HCT116 (cell line): Measurements from ENCODE around the gene TRERF1. TPM values are rescaled to one million over a fixed set of nuclear protein-coding genes. Genes with fewer than 3 reads are reported as not detected.
A peak's percentile ranks its signal among the peaks of the same experiment; 100 is the strongest.

Experiments
- CEBPB ChIP-seq: IDR thresholded peaks from 2 replicates; pipeline ENCODE4 v1.6.1; 2012; ENCODE audit warnings: low read depth
- EGR1 ChIP-seq: IDR thresholded peaks from 2 replicates; pipeline ENCODE4 v1.6.1; 2012; ENCODE audit warnings: low read depth
- EZH2 ChIP-seq: fragments of 200-600 bp; sonication (generic); IDR thresholded peaks from 2 replicates; pipeline ENCODE4 v1.6.1; 2017; ENCODE audit warnings: antibody characterized with exemption, mixed run types
- FOSL1 ChIP-seq: IDR thresholded peaks from 2 replicates; pipeline ENCODE4 v1.6.1; 2012; ENCODE audit warnings: low read depth
- MAX ChIP-seq: IDR thresholded peaks from 2 replicates; pipeline ENCODE4 v1.6.1; 2012
- POLR2A ChIP-seq: IDR thresholded peaks from 2 replicates; pipeline ENCODE4 v1.7.0; 2011; ENCODE audit warnings: borderline replicate concordance; ENCODE audit not compliant: insufficient read depth, insufficient read length; ENCODE audit errors: extremely low read depth
- POLR2AphosphoS5 ChIP-seq: IDR thresholded peaks from 2 replicates; pipeline ENCODE4 v1.6.1; 2011; ENCODE audit warnings: mild to moderate bottlenecking, low read depth, low read length, moderate library complexity
- RAD21 ChIP-seq: IDR thresholded peaks from 2 replicates; pipeline ENCODE4 v1.6.1; 2012; ENCODE audit warnings: low read depth, mild to moderate bottlenecking
- REST ChIP-seq: IDR thresholded peaks from 2 replicates; pipeline ENCODE4 v1.6.1; 2012; ENCODE audit warnings: low read depth
- SIN3A ChIP-seq: IDR thresholded peaks from 2 replicates; pipeline ENCODE4 v1.6.1; 2012; ENCODE audit warnings: low read depth
- SP1 ChIP-seq: IDR thresholded peaks from 2 replicates; pipeline ENCODE4 v1.6.1; 2012; ENCODE audit warnings: low read depth
- ZFX ChIP-seq: fragments of 450-650 bp; IDR thresholded peaks from 2 replicates; pipeline ENCODE4 v1.6.1; 2017
- ZNF274 ChIP-seq: fragments of 200-500 bp; sonication (Bioruptor generic); IDR thresholded peaks from 2 replicates; pipeline ENCODE4 v1.6.1; 2014; ENCODE audit warnings: mild to moderate bottlenecking, low read depth, low read length, inconsistent platforms
- total RNA-seq: library from RNA; stranded (reverse); gene quantifications from one replicate; pipeline ENCODE4 v1.2.1, GENCODE V29; 2021; ENCODE audit not compliant: unreplicated experiment

The TRERF1 gene
- total RNA-seq, 1 experiment from 2014 or later, result 12.4 TPM

GRCh38 chr6:42338744-42339222, 112.9 kb downstream of the TRERF1 start (continued):
- no peak for TF ChIP-seq REST
- TF ChIP-seq FOSL1, result peak; percentile 86
- TF ChIP-seq EGR1, result 0 out of 2 replicates have a peak, but pooled peaks have one; percentile 39
- TF ChIP-seq SP1, result peak; percentile 80
- peak; percentile 68; the same call in 1 of the 2 replicates for TF ChIP-seq CEBPB
- no peak for TF ChIP-seq EZH2
- TF ChIP-seq ZFX, result no peak
- TF ChIP-seq SIN3A, result 0 out of 2 replicates have a peak, but pooled peaks have one; percentile 48
- TF ChIP-seq MAX, result peak; percentile 86
- no peak for TF ChIP-seq ZNF274
- TF ChIP-seq POLR2A, result no peak
- TF ChIP-seq POLR2AphosphoS5, result no peak; the same call in 1 of the 2 replicates
- TF ChIP-seq RAD21, result no peak; the same call in 1 of the 2 replicates
